KMS-11 (cell line): ENCODE data around the gene RIN3.

ENCODE experiments used
- H2AFZ ChIP-seq: fragments of 200-600 bp; sonication (generic); 2 replicates; pipeline ENCODE4 v1.6.1; 2016; ENCODE audit warnings: antibody characterized with exemption, mixed run types, low read depth
- H3K27ac ChIP-seq: fragments of 200-600 bp; sonication (generic); 2 replicates; pipeline ENCODE4 v1.6.1; 2016; ENCODE audit warnings: mild to moderate bottlenecking, mixed run types
- H3K27me3 ChIP-seq: fragments of 200-600 bp; sonication (generic); 2 replicates; pipeline ENCODE4 v1.6.1; 2017; ENCODE audit warnings: mild to moderate bottlenecking, low read depth, mixed run types, moderate library complexity; ENCODE audit not compliant: insufficient read depth
- H3K36me3 ChIP-seq: fragments of 200-600 bp; sonication (generic); 2 replicates; pipeline ENCODE4 v1.6.1; 2017; ENCODE audit warnings: mild to moderate bottlenecking, mixed run types; ENCODE audit not compliant: insufficient read depth
- H3K4me1 ChIP-seq: fragments of 200-600 bp; sonication (generic); 2 replicates; pipeline ENCODE4 v1.6.1; 2016; ENCODE audit warnings: mild to moderate bottlenecking, low read depth, mixed run types; ENCODE audit not compliant: poor library complexity, severe bottlenecking
- H3K4me2 ChIP-seq: fragments of 200-600 bp; sonication (generic); 2 replicates; pipeline ENCODE4 v1.7.0; 2016; ENCODE audit warnings: mild to moderate bottlenecking, mixed run types
- H3K4me3 ChIP-seq: fragments of 200-600 bp; sonication (generic); IDR thresholded peaks from 2 replicates; pipeline ENCODE4 v1.6.1; 2017; ENCODE audit warnings: low read depth, low read length, mixed read lengths; ENCODE audit not compliant: insufficient read depth
- H3K79me2 ChIP-seq: fragments of 200-600 bp; sonication (generic); 2 replicates; pipeline ENCODE4 v1.6.1; 2016; ENCODE audit warnings: low read depth, mixed run types; ENCODE audit not compliant: insufficient read depth
- H3K9ac ChIP-seq: fragments of 200-600 bp; sonication (generic); 2 replicates; pipeline ENCODE4 v1.6.1; 2016; ENCODE audit warnings: mild to moderate bottlenecking, mixed run types
- H4K20me1 ChIP-seq: fragments of 200-600 bp; sonication (generic); 2 replicates; pipeline ENCODE4 v1.6.1; 2016; ENCODE audit warnings: mild to moderate bottlenecking, mixed run types; ENCODE audit not compliant: insufficient read depth
- TF ChIP-seq, protein P1 (sequence below): fragments of 200-600 bp; sonication (generic); conservative IDR thresholded peaks from 2 replicates; pipeline ENCODE4 v1.6.1; 2017; ENCODE audit warnings: low read depth, mild to moderate bottlenecking, antibody characterized with exemption, low read length, moderate library complexity, mixed read lengths

The RIN3 gene

DNA sequence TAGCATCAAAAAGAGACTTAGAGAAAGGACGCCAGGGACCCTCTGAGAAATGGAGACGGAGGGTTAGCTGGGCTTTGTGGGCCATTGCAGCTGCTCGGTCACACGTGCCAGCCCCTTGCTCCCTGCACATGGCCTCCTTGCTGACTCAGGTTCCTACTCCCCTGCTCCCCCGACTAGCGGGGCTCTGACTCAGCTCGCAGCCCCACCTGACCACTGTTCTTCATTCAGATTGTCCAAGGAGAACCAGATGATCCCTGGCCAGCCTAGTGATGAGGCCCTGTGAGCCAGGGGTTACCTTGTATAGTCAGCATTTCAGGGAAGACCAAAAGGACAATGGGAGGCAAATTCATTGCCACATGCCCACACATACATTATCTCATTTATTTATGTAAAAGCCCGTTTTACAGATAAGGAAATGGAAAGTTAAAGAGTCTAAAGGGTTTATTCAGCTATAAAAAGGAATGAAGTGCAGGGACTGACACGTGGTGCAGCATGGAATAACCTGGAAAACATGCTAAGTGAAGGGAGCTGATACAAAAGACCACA lies 131.5 kb downstream of the RIN3 start:
- H3K27ac ChIP-seq: no peak overlapping the region
- no peaks in the 10 kb centered on the region for H3K27me3 ChIP-seq
- no peaks in the 10 kb centered on the region for H3K36me3 ChIP-seq
- TF ChIP-seq, protein P1, sequence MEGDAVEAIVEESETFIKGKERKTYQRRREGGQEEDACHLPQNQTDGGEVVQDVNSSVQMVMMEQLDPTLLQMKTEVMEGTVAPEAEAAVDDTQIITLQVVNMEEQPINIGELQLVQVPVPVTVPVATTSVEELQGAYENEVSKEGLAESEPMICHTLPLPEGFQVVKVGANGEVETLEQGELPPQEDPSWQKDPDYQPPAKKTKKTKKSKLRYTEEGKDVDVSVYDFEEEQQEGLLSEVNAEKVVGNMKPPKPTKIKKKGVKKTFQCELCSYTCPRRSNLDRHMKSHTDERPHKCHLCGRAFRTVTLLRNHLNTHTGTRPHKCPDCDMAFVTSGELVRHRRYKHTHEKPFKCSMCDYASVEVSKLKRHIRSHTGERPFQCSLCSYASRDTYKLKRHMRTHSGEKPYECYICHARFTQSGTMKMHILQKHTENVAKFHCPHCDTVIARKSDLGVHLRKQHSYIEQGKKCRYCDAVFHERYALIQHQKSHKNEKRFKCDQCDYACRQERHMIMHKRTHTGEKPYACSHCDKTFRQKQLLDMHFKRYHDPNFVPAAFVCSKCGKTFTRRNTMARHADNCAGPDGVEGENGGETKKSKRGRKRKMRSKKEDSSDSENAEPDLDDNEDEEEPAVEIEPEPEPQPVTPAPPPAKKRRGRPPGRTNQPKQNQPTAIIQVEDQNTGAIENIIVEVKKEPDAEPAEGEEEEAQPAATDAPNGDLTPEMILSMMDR: no peak
- no peak overlapping the region for H3K4me2 ChIP-seq
- H3K4me1 ChIP-seq: peaks cover 9% of the 10 kb centered on the region
- no peak overlapping the region for H3K9ac ChIP-seq
- no peak overlapping the region for H3K4me3 ChIP-seq
- no peaks in the 10 kb centered on the region for H3K79me2 ChIP-seq
- H4K20me1 ChIP-seq: no peaks in the 10 kb centered on the region
- H2AFZ ChIP-seq: no peak overlapping the region

DNA sequence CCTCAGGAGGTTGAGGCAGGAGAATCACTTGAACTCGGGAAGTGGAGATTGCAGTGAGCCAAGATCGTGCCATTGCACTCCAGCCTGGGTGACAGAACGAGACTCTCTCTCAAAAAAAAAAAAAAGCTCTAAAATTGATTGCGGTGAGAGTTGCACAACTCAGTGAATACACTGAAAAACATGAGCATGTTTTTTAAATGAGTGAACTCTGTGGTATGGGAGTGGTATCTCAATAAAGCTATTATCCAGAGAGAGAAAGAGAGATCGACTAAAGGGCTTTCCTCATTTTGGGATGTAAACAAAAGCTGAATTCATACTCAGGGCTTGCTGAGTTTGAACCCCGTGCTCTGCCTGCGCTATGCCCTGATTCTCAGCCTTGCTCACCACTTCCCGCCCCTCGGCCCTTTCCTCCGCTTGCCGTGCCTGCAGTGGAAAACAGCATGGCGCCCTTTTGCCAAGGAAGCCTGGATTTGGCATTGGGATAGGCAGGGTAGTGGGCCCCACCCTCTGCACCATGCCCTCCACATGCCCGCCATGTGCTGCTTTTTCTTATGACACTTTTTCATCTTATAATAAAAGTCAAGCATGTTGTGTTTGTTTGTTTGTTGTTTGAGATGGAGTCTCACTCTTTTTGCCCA lies 132.4 kb downstream of the RIN3 start:
- no peaks in the 10 kb centered on the region for H3K79me2 ChIP-seq
- no peaks in the 10 kb centered on the region for H3K27me3 ChIP-seq
- no peaks in the 10 kb centered on the region for H4K20me1 ChIP-seq
- H3K9ac ChIP-seq: no peak overlapping the region
- H3K4me1 ChIP-seq: peaks cover 9% of the 10 kb centered on the region
- H3K36me3 ChIP-seq: no peaks in the 10 kb centered on the region
- H2AFZ ChIP-seq: no peak overlapping the region
- H3K4me2 ChIP-seq: no peak overlapping the region
- no peak overlapping the region for H3K4me3 ChIP-seq
- TF ChIP-seq, protein P1: no peak
- no peak overlapping the region for H3K27ac ChIP-seq

DNA sequence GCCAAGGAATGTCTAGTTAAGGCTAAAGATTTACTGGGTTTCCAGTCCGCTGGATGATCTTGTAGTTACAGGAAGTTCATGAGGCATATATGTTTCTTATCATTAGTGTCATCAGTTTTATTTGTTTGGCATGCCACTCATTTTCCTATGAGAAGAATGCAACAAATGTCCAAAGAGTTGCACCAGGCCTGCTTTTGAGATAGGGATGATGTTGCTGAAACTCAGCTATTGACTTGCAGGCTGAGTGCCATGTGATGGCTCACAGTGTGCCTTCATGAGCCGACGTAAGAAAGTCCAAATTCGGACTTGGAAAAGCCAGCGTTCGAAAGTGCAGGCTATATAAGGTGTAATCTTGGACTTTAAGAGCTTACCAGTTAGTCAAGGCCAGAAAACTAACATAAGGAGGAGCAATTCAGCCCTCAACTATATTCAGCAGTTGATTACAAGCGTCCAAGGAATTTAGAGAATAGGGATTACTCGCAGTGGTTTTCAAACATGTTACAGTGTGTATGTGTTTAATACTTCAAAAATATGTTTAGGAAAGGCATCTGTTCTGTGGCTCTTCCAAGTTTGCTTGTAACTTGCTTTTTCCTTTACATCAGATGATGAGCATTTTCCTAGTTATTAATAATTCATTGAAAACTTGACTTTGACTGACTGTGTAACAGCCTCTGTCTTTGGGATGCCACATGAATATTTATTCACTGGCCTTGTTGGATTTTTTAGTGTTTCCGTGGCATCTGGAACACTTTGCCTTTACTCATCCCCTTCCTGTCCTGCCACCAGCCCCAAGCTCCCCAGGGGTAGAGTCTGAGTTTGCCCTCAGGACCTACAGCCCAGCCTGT lies 133.6 kb downstream of the RIN3 start:
- no peaks in the 10 kb centered on the region for H3K27me3 ChIP-seq
- H2AFZ ChIP-seq: no peak overlapping the region
- peaks cover 9% of the 10 kb centered on the region for H3K4me1 ChIP-seq
- H3K4me3 ChIP-seq: no peak overlapping the region
- H3K4me2 ChIP-seq: no peak overlapping the region
- no peaks in the 10 kb centered on the region for H3K79me2 ChIP-seq
- TF ChIP-seq, protein P1: no peak
- no peak overlapping the region for H3K27ac ChIP-seq
- H4K20me1 ChIP-seq: no peaks in the 10 kb centered on the region
- no peak overlapping the region for H3K9ac ChIP-seq
- H3K36me3 ChIP-seq: no peaks in the 10 kb centered on the region

DNA sequence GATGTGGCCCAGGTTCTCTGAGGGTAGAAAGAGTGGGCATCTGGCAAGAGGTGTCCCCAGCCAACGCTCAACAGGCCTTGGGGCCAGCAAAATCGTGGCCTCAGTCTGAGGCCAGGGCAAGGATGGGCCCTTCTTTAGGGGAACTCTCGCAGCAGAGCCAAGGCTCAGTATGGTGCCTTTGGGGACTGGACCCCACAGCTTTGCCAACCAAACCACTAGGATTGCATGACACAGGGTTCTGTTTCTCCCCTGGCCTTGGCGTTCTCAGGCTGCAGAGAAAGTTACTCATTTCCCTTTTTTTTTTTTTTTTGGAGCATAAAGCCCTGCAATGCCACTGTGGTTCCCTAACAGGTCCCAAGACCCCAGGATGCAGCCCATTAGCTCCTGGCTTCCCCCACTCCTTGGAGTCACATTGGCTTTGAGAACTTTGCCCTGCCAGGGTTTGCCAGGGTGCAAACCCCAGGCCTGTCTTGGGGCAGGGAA lies 134.3 kb downstream of the RIN3 start:
- no peaks in the 10 kb centered on the region for H3K36me3 ChIP-seq
- no peak overlapping the region for H3K27ac ChIP-seq
- no peaks in the 10 kb centered on the region for H4K20me1 ChIP-seq
- H3K27me3 ChIP-seq: no peaks in the 10 kb centered on the region
- no peak overlapping the region for H3K4me2 ChIP-seq
- H3K9ac ChIP-seq: no peak overlapping the region
- TF ChIP-seq, protein P1: no peak
- H3K4me1 ChIP-seq: peaks cover 9% of the 10 kb centered on the region
- H2AFZ ChIP-seq: no peak overlapping the region
- H3K79me2 ChIP-seq: no peaks in the 10 kb centered on the region
- H3K4me3 ChIP-seq: no peak overlapping the region
